ENCODE data around the gene TNFSF12.
A peak's percentile ranks its signal among the peaks of the same experiment; 100 is the strongest.
"Not testable (repeated sequence)": the region's sequence is repeated elsewhere in the genome, so short reads cannot be mapped to it uniquely, and the experiment has no call there.

TNFSF12 gene

DNA sequence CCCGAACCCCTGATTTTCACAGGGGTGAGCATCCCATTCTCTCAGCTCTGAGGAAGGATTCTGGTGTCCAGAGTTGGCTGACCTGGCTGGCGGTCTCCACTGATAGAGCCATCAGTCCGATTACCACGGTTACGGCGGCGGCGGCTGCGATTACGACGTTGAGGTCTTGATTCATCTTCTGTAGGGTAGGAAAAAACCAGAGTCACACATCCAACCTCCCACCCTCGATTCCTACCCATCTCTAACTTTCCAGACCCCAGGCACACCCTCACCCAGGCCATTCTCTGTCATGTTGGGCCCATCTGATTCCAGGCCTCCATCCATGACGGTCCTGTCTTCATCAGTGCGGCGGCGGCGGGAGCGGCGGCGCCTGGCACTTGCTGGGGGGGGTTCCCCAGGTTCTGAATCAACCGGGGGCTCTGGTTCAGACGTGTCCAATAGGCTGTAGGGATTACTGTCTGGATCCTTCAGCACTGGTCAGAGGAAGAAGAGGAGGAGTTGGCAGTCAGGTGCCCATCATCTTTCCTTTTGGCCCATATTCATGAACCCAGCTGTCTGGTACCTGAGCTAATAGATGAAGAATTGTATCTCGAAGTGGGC is 43.7 kb downstream of the TNFSF12 start:
- Histone ChIP-seq H3K4me3 (ENCODE audit: low read length) (no peak overlapping the region), H3K36me3 (ENCODE audit: control insufficient read depth, insufficient read depth, low read length, severe bottlenecking) (peaks cover 64% of the 10 kb centered on the region), H3K4me1 (ENCODE audit: control insufficient read depth, insufficient read depth, low read length) (peaks cover 32% of the 10 kb centered on the region), H3K9ac (ENCODE audit: low read length) (no peak overlapping the region), H3K27me3 (replicated peaks; ENCODE audit: control insufficient read depth, insufficient read depth, low read length) (no peaks in the 10 kb centered on the region), H3K9me3 (ENCODE audit: control insufficient read depth, low read length) (no peaks in the 10 kb centered on the region)
- no peak for DNase-seq (ENCODE audit: low read depth)

DNA sequence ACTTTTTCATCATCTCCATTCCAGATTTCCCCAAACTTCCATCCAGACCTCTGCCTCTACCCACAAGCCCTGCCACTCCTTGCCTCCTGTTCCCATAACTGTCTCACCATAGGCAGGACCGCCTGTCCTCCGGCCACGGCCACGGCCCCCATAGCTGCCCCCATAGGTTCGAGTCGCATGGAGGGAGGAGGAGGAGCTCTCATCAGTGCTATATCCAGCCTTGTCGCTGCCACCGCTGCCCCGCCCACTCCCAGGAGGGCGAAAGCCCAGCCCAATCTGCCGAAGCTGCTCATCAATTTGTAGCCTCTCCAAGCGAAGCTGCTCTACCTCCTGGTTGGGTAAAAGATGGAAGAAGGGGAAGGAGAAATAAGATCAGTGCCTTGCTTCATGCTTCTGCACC is 44.4 kb downstream of the TNFSF12 start:
- Histone ChIP-seq H3K9me3 (ENCODE audit: control insufficient read depth, low read length) (no peaks in the 10 kb centered on the region), H3K36me3 (ENCODE audit: control insufficient read depth, insufficient read depth, low read length, severe bottlenecking) (peaks cover 65% of the 10 kb centered on the region), H3K4me3 (ENCODE audit: low read length) (no peak overlapping the region), H3K27me3 (replicated peaks; ENCODE audit: control insufficient read depth, insufficient read depth, low read length) (no peaks in the 10 kb centered on the region), H3K9ac (ENCODE audit: low read length) (peak overlapping the region; percentile 26), H3K4me1 (ENCODE audit: control insufficient read depth, insufficient read depth, low read length) (peaks cover 24% of the 10 kb centered on the region)
- no peak for DNase-seq (ENCODE audit: low read depth)

DNA sequence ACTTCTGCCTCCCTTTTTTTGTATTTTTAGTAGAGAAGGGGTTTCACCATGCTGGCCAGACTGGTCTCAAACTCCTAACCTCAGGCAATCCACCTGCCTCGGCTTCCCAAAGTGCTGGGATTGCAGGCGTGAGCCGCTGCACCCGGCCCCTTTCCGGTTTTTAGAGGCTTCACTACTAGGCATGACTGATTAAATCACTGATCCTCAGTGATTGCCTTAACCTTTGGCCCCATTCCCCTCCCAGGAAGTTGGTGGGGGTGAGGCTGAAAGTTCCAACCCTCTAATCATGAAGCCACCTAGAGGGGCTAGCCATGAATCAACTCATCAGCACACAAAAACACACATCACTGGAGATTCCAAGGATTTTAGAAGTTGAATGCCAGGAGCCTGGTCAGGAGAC is 48.7 kb downstream of the TNFSF12 start:
- H3K27me3 ChIP-seq (replicated peaks; ENCODE audit: control insufficient read depth, insufficient read depth, low read length); H3K4me3 ChIP-seq (ENCODE audit: low read length); H3K9me3 ChIP-seq (ENCODE audit: control insufficient read depth, low read length); H3K9ac ChIP-seq (ENCODE audit: low read length); H3K4me1 ChIP-seq (ENCODE audit: control insufficient read depth, insufficient read depth, low read length); DNase-seq (ENCODE audit: low read depth): not testable (repeated sequence)
- peaks cover 88% of the 10 kb centered on the region for H3K36me3 ChIP-seq (ENCODE audit: control insufficient read depth, insufficient read depth, low read length, severe bottlenecking)

DNA sequence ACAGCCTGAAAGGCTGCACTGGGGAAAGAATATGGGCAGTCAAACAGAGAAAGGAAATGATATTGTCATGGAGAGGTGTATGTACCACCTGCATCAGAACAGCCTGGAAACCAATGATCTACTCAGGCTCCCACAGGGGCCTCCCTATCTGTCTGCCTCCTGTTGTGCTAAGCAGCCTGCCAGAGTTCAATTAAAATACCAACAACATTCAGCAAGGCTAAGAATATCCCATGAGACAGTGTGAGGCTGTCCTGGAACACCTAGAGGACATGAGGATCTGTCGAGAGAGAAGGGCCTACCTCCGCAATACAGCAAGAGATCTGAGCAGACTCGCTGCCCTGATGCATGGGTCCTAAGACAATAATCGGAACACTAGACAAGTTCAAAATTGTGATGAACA is 57.4 kb downstream of the TNFSF12 start:
- H3K9ac ChIP-seq (ENCODE audit: low read length): no peak overlapping the region
- peaks cover 62% of the 10 kb centered on the region for H3K36me3 ChIP-seq (ENCODE audit: control insufficient read depth, insufficient read depth, low read length, severe bottlenecking)
- no peaks in the 10 kb centered on the region for H3K9me3 ChIP-seq (ENCODE audit: control insufficient read depth, low read length)
- H3K4me1 ChIP-seq (ENCODE audit: control insufficient read depth, insufficient read depth, low read length): peaks cover 11% of the 10 kb centered on the region
- H3K4me3 ChIP-seq (ENCODE audit: low read length): no peak overlapping the region
- H3K27me3 ChIP-seq (replicated peaks; ENCODE audit: control insufficient read depth, insufficient read depth, low read length): no peaks in the 10 kb centered on the region
- no peak for DNase-seq (ENCODE audit: low read depth)

Measured in adipocyte (in vitro differentiated cells).